ENCODE data around the gene TMEM140.
A peak's percentile ranks its signal among the peaks of the same experiment; 100 is the strongest.

TMEM140 gene

GRCh38 chr7:135147899-135148721, at the start of gene TMEM140:
Gene TMEM140, plus strand, starts transcription at chr7:135148072. Its CDS starts 16,370 bp downstream, at chr7:135164442.
- peak within 1 kb of the TSS; percentile 73 for H3K27ac ChIP-seq

GRCh38 chr7:135098391-135098790, 49.5 kb upstream of the TMEM140 start:
- no peak for TF ChIP-seq CTCF (conservative IDR thresholded peaks at IDR 0.05)
- H3K27ac ChIP-seq: no peak overlapping the region; the same call in 1 of the 2 replicates

More at GRCh38 chr7:135147899-135148721, at the start of gene TMEM140:
- TF ChIP-seq CTCF (conservative IDR thresholded peaks at IDR 0.05): 0 out of 2 replicates have a peak, but pooled peaks have one; percentile 5

GRCh38 chr7:135100856-135101255, 47.0 kb upstream of the TMEM140 start:
- H3K27ac ChIP-seq: no peak overlapping the region

GRCh38 chr7:135102372-135102771, 45.5 kb upstream of the TMEM140 start:
- no peak for TF ChIP-seq CTCF (conservative IDR thresholded peaks at IDR 0.05)
- H3K27ac ChIP-seq: no peak overlapping the region

More at GRCh38 chr7:135100856-135101255, 47.0 kb upstream of the TMEM140 start:
- no peak for TF ChIP-seq CTCF (conservative IDR thresholded peaks at IDR 0.05)

GRCh38 chr7:135109562-135109961, 38.3 kb upstream of the TMEM140 start:
- H3K27ac ChIP-seq: no peak overlapping the region
- no peak for TF ChIP-seq CTCF (conservative IDR thresholded peaks at IDR 0.05)

- TF ChIP-seq CTCF (conservative IDR thresholded peaks at IDR 0.05): no peak
Observed at GRCh38 chr7:135109976-135110375, 37.9 kb upstream of the TMEM140 start.

GRCh38 chr7:135111379-135111778, 36.5 kb upstream of the TMEM140 start:
- TF ChIP-seq CTCF (conservative IDR thresholded peaks at IDR 0.05): no peak
- H3K27ac ChIP-seq: no peak overlapping the region

More at GRCh38 chr7:135109976-135110375, 37.9 kb upstream of the TMEM140 start:
- no peak overlapping the region for H3K27ac ChIP-seq
